Cardiac muscle cell (in vitro differentiated cells and primary cell): ENCODE measurements around the gene CT47C1. TPM values are rescaled to one million over a fixed set of nuclear protein-coding genes. Genes with fewer than 3 reads are reported as not detected.

Source experiments
- DNase-seq, 2 donors: peaks; one replicate each; pipeline versions ENCODE4 v3.0.0 to v3.0.0-alpha.2; 2010 to 2017; ENCODE audit warnings: low read depth in 1 of 2, low spot score in 1 of 2
- H3K27ac ChIP-seq: fragments of 200-600 bp; sonication (generic); 2 replicates; pipeline ENCODE4 v1.5.1; 2016
- H3K27me3 ChIP-seq: fragments of 200-600 bp; sonication (generic); 2 replicates; pipeline ENCODE4 v1.6.0; 2016; ENCODE audit warnings: control low read depth
- H3K36me3 ChIP-seq: fragments of 200-600 bp; sonication (generic); 2 replicates; pipeline ENCODE4 v1.5.1; 2016; ENCODE audit warnings: control low read depth
- H3K4me1 ChIP-seq: fragments of 200-600 bp; sonication (generic); 2 replicates; pipeline ENCODE4 v1.8.1; 2017; ENCODE audit warnings: low read depth, mild to moderate bottlenecking, mixed run types
- H3K4me3 ChIP-seq: fragments of 200-600 bp; sonication (generic); 2 replicates; pipeline ENCODE4 v1.5.1; 2016; ENCODE audit warnings: mild to moderate bottlenecking
- H3K9me3 ChIP-seq: fragments of 200-600 bp; sonication (generic); 2 replicates; pipeline ENCODE4 v1.5.1; 2017; ENCODE audit warnings: low read depth, mild to moderate bottlenecking, control low read depth
- CTCF ChIP-seq: IDR thresholded peaks from 2 replicates; pipeline ENCODE4 v1.5.1; 2012; ENCODE audit warnings: low read depth, mild to moderate bottlenecking, low read length
- polyA plus RNA-seq: library from polyadenylated mRNA; unstranded; fragments of >200 nt; fragmentation: Nextera tagmentation; extraction: Ambion mirVana; gene quantifications from 2 replicates; pipeline ENCODE4 v1.2.1, GENCODE V29; 2016
- total RNA-seq: library from RNA; depleted of rRNA; stranded (reverse); fragments of >200 nt; gene quantifications from 2 replicates; pipeline ENCODE4 v1.2.3, GENCODE V29; 2016

CT47C1 gene
- total and polyA plus RNA-seq, 2 experiments from 2014 or later = not detected

- DNase-seq = no peak
- H3K4me3 ChIP-seq = no peak overlapping the region
- no peaks in the 10 kb centered on the region for H3K27me3 ChIP-seq
- H3K27ac ChIP-seq = no peak overlapping the region
- no peaks in the 10 kb centered on the region for H3K4me1 ChIP-seq
- no peak for TF ChIP-seq CTCF
- no peaks in the 10 kb centered on the region for H3K36me3 ChIP-seq
- no peaks in the 10 kb centered on the region for H3K9me3 ChIP-seq
These were observed 3.7 kb upstream of the CT47C1 start for GRCh38 chrX:119069128-119069527.

GRCh38 chrX:119069762-119070161 lies 3.0 kb upstream of the CT47C1 start:
- no peaks in the 10 kb centered on the region for H3K4me1 ChIP-seq
- no peaks in the 10 kb centered on the region for H3K9me3 ChIP-seq
- TF ChIP-seq CTCF = no peak
- no peak overlapping the region for H3K27ac ChIP-seq
- H3K27me3 ChIP-seq = no peaks in the 10 kb centered on the region
- no peak overlapping the region for H3K4me3 ChIP-seq
- H3K36me3 ChIP-seq = no peaks in the 10 kb centered on the region
- DNase-seq = no peak

- Histone ChIP-seq H3K4me3 (no peak overlapping the region), H3K36me3 (no peaks in the 10 kb centered on the region), H3K27ac (no peak overlapping the region), H3K4me1 (no peaks in the 10 kb centered on the region), H3K27me3 (no peaks in the 10 kb centered on the region), H3K9me3 (no peaks in the 10 kb centered on the region)
- no peak for TF ChIP-seq CTCF
- no peak for DNase-seq
These were observed 1.4 kb upstream of the CT47C1 start for GRCh38 chrX:119071381-119071780.

- no peak for TF ChIP-seq CTCF
- H3K4me1 ChIP-seq = no peaks in the 10 kb centered on the region
- no peak overlapping the region for H3K27ac ChIP-seq
- no peaks in the 10 kb centered on the region for H3K27me3 ChIP-seq
- no peaks in the 10 kb centered on the region for H3K36me3 ChIP-seq
- no peaks in the 10 kb centered on the region for H3K9me3 ChIP-seq
- H3K4me3 ChIP-seq = no peak overlapping the region
- DNase-seq = no peak
These were observed 560 bp downstream of the CT47C1 start for GRCh38 chrX:119073200-119073905.

- Histone ChIP-seq H3K27me3 (no peaks in the 10 kb centered on the region), H3K36me3 (no peaks in the 10 kb centered on the region), H3K9me3 (no peaks in the 10 kb centered on the region), H3K4me1 (no peaks in the 10 kb centered on the region), H3K27ac (no peak overlapping the region), H3K4me3 (no peak overlapping the region)
- no peak for DNase-seq
- no peak for TF ChIP-seq CTCF
These were observed 1.1 kb downstream of the CT47C1 start for GRCh38 chrX:119073911-119074310.
